Activated T-helper 1 cell treated with anti-CD3 and anti-CD28 coated beads, Interleukin-2, amount 50 U/mL, for 16 hours (primary cell): ENCODE data around the gene CTSL.

Experiments used
- DNase-seq, 2 donors: peaks; one replicate each; pipeline ENCODE4 v3.0.0-alpha.2; 2020; ENCODE audit warnings: low read depth in 1 of 2, low spot score in 1 of 2

Gene CTSL

GRCh38 chr9:87725900-87726709 is at the start of gene CTSL:
Gene CTSL, plus strand, starts transcription at chr9:87726119. Its CDS starts 1,485 bp downstream, at chr9:87727604.
- DNase-seq: peak; percentile 30 to 46

- no peak for DNase-seq
Measured at GRCh38 chr9:87676976-87677775, 48.7 kb upstream of the CTSL start.

GRCh38 chr9:87677776-87678587 is 47.9 kb upstream of the CTSL start:
- DNase-seq: no peak

- no peak for DNase-seq
Measured at GRCh38 chr9:87678650-87679355, 47.1 kb upstream of the CTSL start.

GRCh38 chr9:87681271-87682061 is 44.5 kb upstream of the CTSL start:
- no peak for DNase-seq

- no peak for DNase-seq
Measured at GRCh38 chr9:87682085-87682484, 43.8 kb upstream of the CTSL start.

- no peak for DNase-seq
Measured at GRCh38 chr9:87682618-87683017, 43.3 kb upstream of the CTSL start.

- no peak for DNase-seq
Measured at GRCh38 chr9:87683751-87684626, 41.9 kb upstream of the CTSL start.

GRCh38 chr9:87684627-87685219 is 41.2 kb upstream of the CTSL start:
- DNase-seq: no peak

GRCh38 chr9:87685441-87685840 is 40.5 kb upstream of the CTSL start:
- no peak for DNase-seq

- DNase-seq: no peak
Measured at GRCh38 chr9:87685871-87686519, 39.9 kb upstream of the CTSL start.

- DNase-seq: no peak
Measured at GRCh38 chr9:87686520-87687090, 39.3 kb upstream of the CTSL start.

- no peak for DNase-seq
Measured at GRCh38 chr9:87687207-87687606, 38.7 kb upstream of the CTSL start.

- no peak for DNase-seq
Measured at GRCh38 chr9:87694236-87694755, 31.6 kb upstream of the CTSL start.

GRCh38 chr9:87695523-87695922 is 30.4 kb upstream of the CTSL start:
- DNase-seq: no peak

GRCh38 chr9:87696641-87697040 is 29.3 kb upstream of the CTSL start:
- DNase-seq: no peak

GRCh38 chr9:87698069-87698809 is 27.7 kb upstream of the CTSL start:
- no peak for DNase-seq
